ENCODE measurements around the gene GHRHR.

GHRHR gene

GRCh38 chr7:31004393-31004792 lies 40.6 kb downstream of the GHRHR start:
- no peak for DNase-seq (ENCODE audit: low read depth)

- no peak for DNase-seq (ENCODE audit: low read depth)
These were observed 43.1 kb downstream of the GHRHR start for GRCh38 chr7:31006857-31007256.

- no peak for DNase-seq (ENCODE audit: low read depth)
These were observed 43.9 kb downstream of the GHRHR start for GRCh38 chr7:31007634-31008033.

- DNase-seq (ENCODE audit: low read depth), result no peak
These were observed 51.1 kb downstream of the GHRHR start for GRCh38 chr7:31014826-31015225.

DNA sequence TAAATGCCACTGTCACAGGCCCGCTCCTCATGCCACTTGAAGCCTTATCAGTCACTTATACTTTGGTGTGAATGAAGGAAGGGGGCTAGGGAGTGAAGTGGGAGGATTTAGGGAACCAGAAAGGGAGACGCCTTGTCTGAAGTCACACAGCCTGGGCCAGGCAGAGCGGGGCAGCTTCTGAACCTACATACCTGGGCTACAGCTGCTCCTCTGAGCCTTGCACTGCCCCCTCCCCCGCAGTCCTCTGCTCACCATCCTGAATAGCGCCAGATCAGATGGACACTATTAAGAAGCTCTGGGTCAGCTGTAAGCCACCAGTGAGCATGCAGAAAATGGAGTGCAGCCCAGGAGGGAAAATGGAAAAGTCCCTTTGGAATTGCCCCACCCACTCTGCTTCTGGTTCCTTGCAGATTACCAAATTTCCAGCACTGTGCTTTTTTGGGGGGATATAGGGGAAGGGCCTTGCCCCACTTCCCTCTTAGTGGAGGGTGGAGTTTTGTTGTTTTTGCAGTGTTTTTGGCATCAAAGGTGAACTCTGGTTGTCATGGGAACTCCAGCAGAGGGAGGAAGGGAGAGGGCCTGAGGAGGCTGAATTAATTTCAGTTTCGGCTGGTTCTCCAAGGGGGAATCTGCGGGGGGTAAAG lies 53.4 kb downstream of the GHRHR start:
- DNase-seq (ENCODE audit: low read depth), result no peak

GRCh38 chr7:31017721-31018120 lies 54.0 kb downstream of the GHRHR start:
- DNase-seq (ENCODE audit: low read depth), result no peak

GRCh38 chr7:31019509-31019908 lies 55.8 kb downstream of the GHRHR start:
- DNase-seq (ENCODE audit: low read depth), result no peak

- DNase-seq (ENCODE audit: low read depth), result no peak
These were observed 56.4 kb downstream of the GHRHR start for GRCh38 chr7:31020161-31020560.

DNA sequence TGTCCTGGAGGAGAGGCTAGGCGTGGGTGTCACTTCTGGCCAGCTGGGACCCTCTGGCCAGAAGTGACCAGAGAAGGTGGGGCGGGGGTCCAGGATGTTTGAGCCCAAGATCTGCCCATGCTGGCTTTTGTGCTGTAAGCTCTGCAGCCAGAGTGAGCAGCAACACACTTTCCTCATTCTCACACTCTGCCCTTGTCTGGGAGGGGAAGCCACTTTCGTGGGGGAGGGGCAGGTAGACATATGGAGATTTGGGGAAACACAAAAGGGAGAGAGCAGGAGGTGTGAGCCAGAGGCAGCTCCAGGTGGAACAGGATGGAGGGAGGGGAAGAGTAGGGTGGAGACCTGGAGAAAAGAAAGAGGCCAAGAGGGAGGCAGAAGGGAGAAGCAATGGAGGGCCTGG lies 56.9 kb downstream of the GHRHR start:
- no peak for DNase-seq (ENCODE audit: low read depth)

DNA sequence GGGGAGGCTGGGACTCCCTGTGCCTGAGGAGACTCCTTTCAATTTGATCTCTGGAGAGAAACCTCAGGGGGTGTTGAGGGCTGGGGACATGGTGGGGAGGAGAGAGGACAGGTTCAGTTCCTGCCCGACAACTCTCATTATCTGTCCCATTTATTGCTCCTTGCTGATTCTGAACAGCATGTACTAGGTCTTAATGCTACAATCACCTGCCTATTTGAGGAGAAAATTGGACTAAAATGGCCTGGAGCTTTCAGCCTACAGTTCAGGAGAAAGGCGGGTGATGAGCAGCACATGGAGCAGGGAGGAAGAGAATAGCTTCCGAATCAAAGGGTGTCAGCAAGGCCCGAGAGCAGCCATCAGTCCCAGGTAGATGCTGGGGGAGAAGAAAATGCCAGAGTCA lies 58.4 kb downstream of the GHRHR start:
- no peak for DNase-seq (ENCODE audit: low read depth)

DNA sequence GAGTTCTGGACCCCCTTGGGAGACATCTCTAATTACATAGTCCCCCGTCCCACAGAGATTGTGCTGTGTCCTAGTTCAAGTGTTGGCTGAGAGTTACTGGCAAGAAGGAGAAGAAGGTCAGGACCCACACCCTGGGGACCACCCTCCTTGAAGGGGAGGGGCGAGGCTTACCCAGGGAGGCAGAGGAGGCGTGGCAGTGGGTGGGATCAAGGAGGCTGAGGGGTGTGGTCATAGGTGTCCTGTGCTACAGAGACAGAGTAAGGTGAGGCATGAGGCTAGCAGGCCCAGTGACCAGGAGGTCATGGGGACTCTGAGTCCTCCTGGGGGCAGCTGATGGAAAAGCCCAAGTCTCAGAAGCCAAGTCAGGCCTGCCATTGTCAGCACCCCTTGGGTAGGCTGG lies 59.0 kb downstream of the GHRHR start:
- DNase-seq (ENCODE audit: low read depth), result no peak

GRCh38 chr7:31023877-31024276 lies 60.1 kb downstream of the GHRHR start:
- DNase-seq (ENCODE audit: low read depth), result no peak

DNA sequence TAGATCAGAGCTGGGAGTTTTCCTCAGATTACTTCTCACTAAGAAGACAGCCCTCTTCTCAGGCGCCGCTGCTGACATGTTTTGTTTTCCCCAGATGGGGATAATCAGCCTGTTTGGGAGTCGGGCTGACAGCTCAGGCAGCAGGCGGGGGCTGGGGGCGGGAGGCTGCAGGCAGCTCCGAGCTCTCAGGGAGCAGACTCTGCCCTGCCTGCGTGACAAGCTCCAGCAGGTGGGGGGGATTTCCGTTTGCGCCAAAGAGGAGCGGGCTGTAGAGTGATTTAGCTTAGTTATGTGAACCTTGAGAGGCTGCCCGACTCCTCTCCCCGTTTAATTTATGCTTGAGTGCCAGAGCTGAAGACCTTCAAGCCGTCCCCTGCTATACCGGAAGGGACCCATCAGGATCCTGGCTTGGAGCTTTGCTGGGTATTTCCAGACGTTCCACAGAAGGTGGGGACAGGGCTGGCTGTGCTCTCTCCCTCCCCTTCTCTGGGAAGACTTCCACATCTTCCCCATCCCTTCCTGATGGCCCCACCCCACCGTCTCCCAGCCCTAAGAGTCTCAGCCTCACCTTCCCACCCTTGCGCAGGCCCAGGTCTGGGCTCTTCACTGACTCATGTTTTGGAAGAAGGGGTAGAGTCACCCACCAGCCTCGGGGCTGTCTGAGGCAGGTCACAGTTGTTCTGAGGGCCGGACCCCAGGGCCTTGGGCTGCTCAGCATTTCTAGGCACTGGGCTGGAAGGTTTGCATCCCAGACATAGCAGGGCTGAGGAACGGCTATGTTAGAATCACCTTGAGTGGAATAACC lies 63.6 kb downstream of the GHRHR start:
- DNase-seq (ENCODE audit: low read depth), result no peak

DNA sequence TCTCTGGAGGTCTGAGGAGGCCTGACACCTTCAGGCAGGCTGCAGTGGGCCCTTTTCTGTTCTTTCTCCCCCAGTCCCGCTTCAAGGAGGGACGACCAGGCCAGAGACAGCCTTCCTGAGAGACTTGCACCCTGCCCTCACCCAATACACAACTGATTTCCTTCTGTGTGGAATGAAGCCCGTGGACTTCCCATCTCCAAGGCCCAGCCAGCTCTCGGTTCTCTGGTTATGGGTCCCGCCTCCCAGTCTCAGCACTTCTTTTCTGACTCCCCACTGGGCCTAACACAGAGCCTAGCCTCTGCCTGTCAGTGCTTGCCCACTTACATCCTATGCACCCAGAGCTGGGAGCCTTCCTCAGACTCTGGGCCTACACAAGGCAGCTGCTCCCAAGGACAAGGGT lies 64.3 kb downstream of the GHRHR start:
- no peak for DNase-seq (ENCODE audit: low read depth)

DNA sequence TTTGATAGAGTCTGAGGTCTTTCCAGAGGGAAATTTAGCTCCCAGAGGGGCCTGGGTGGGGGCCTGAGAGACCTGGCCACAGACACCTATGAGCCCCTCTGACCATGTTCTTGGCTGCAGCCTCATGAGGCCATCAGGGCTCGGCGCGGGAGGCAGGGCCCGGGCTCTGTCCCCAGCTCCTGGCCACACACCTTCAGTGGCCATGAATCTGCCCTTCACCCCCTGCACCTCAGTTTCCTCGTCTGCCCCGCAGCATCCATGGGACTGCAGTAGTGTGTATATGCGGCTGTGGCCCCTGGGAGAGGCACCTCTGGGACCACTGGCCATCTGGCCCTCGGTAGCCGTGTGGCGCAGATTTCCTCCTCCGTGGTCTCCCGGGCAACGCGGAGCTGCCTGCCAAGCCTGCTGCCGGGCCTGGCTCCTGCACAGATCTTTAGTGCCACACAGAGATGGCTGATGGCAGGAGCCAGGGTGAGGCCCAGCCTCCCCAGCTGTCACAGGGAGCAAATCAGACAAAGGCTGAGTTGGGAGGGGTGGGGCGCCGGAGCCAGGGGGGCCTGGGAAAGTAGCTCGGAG lies 64.8 kb downstream of the GHRHR start:
- no peak for DNase-seq (ENCODE audit: low read depth)

Data from amniotic epithelial cell (primary cell).